ENCODE results near the gene ATG2A. TPM values are rescaled to one million over a fixed set of nuclear protein-coding genes. Genes with fewer than 3 reads are reported as not detected.
A peak's percentile ranks its signal among the peaks of the same experiment; 100 is the strongest.

Gene ATG2A
- total RNA-seq, 1 donor from 2014 or later, result 21.4 TPM

DNA sequence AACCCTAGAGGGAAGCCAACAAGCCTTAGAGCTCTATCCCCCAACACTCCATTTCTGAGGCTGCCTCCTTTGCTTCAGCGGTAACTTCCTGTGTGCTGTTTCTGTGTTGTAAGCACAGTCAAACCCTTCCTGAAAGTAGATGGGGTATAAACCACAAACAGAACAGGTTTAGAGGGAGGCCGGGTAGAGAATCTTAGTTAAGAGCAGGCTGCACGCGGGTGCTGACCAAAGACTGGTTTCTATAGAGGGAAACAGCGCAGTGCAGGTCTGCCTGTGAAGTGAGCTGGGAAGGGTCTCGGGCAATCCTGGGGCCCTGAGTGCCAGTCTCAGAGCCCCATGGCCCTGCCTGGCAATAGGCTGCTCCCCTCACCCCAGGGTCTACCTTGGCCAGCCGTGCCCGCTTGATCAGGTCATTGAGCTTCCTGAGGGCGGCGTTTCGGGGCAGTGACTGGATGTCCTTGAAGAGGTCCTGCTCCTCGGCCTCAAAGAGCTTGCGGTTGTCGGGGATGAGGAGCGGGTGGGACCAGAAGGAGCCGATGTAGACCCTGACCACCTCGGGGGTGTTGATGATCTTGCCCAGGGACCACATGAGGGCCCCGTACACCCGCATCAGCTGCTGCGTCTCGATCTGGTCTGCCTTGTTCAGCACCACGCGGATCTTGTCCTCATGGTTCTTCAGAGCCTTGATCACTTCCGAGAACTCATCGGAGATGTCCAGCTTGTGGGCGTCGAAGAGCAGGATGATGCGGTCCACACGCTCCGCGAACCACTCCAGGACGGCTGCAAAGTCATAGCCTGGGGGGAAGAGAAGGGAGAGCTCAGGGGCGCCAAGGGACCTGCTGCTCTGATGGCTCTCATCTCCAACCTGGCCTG lies 57.2 kb downstream of the ATG2A start:
- peaks cover 12% of the 10 kb centered on the region for H3K36me3 Mint-ChIP-seq (ENCODE audit: low read depth, unreplicated experiment)
- no peaks in the 10 kb centered on the region for H3K27me3 Mint-ChIP-seq (ENCODE audit: low read depth, unreplicated experiment)
- Histone ChIP-seq H3K27ac (ENCODE audit: low read depth, low read length) (no peak overlapping the region), H3K27me3 (ENCODE audit: insufficient read depth, low read length) (no peaks in the 10 kb centered on the region), H3K79me2 (ENCODE audit: insufficient read depth, low read length) (peaks cover 83% of the 10 kb centered on the region), H4K20me1 (ENCODE audit: insufficient read depth, low read length) (peaks cover 37% of the 10 kb centered on the region), H3K4me2 (ENCODE audit: low read length) (no peak overlapping the region), H2AFZ (ENCODE audit: low read depth, low read length) (no peak overlapping the region), H3K4me3 (ENCODE audit: insufficient read depth, low read depth, low read length) (no peak overlapping the region), H3K36me3 (ENCODE audit: insufficient read depth, low read length) (peaks cover 9% of the 10 kb centered on the region), H3K9me3 (ENCODE audit: insufficient read depth, low read depth, low read length) (no peaks in the 10 kb centered on the region), H3K4me1 (ENCODE audit: insufficient read depth, low read length) (peaks cover 52% of the 10 kb centered on the region), H3K9ac (ENCODE audit: low read length) (no peak overlapping the region)
- H3K4me1 Mint-ChIP-seq (ENCODE audit: low read depth, unreplicated experiment), result peaks cover 32% of the 10 kb centered on the region
- TF ChIP-seq, protein P1, sequence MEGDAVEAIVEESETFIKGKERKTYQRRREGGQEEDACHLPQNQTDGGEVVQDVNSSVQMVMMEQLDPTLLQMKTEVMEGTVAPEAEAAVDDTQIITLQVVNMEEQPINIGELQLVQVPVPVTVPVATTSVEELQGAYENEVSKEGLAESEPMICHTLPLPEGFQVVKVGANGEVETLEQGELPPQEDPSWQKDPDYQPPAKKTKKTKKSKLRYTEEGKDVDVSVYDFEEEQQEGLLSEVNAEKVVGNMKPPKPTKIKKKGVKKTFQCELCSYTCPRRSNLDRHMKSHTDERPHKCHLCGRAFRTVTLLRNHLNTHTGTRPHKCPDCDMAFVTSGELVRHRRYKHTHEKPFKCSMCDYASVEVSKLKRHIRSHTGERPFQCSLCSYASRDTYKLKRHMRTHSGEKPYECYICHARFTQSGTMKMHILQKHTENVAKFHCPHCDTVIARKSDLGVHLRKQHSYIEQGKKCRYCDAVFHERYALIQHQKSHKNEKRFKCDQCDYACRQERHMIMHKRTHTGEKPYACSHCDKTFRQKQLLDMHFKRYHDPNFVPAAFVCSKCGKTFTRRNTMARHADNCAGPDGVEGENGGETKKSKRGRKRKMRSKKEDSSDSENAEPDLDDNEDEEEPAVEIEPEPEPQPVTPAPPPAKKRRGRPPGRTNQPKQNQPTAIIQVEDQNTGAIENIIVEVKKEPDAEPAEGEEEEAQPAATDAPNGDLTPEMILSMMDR (IDR thresholded peaks at IDR 0.05; ENCODE audit: insufficient read depth, low read depth, low read length), result no peak
- no peak for TF ChIP-seq EZH2 (IDR thresholded peaks at IDR 0.05; ENCODE audit: insufficient read depth, low read length)
- no peaks in the 10 kb centered on the region for H3K9me3 Mint-ChIP-seq (ENCODE audit: unreplicated experiment)
- peak overlapping the region; percentile 62 for H3K27ac Mint-ChIP-seq (ENCODE audit: unreplicated experiment)
- FAIRE-seq (no peak), DNase-seq (ENCODE audit: low read depth) (no peak)
- H3K4me3 Mint-ChIP-seq (ENCODE audit: unreplicated experiment), result no peak overlapping the region

DNA sequence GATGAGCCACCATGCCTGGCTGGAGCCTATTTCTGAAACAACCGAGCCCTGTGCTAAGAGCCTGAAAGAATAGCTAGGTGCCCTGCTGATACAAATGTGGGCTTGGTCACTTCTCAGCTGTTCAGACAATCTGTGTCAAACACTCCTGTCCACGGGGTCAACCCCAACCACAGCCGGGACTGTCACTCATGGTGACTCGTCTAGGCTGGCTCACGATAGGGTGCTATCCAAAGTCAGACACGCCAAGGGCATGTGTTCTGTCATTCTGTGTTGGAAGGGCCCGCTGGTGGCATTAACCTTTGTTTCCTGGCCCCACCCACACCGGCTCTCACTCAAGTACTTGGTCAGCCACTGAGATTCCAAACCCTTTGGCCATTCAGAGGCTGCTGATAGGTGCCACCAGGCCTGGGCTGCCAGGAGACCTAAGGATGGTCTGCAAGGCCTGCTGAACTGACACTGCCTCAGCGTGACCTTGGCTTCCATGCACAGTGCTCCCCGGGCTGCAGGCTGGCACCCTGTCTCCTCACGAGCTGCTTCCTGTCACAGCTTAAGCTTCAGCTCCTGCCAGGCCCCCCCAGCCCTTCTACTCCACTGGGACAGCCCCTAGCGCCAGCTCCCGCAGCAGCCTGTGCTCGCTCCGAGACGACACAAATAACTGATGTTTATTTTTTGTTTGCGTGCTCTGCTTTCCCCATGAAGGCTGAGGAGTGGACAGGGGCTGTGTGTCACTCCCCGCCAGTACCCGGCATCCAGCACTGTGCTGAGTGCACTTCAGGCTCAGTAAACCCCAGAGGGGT lies 58.3 kb downstream of the ATG2A start:
- H3K27ac ChIP-seq (ENCODE audit: low read depth, low read length), result no peak overlapping the region

More for the DNA sequence above, 58.3 kb downstream of the ATG2A start:
- no peak overlapping the region for H3K4me2 ChIP-seq (ENCODE audit: low read length)
- H3K79me2 ChIP-seq (ENCODE audit: insufficient read depth, low read length), result peaks cover 83% of the 10 kb centered on the region
- H4K20me1 ChIP-seq (ENCODE audit: insufficient read depth, low read length), result peaks cover 30% of the 10 kb centered on the region
- no peak overlapping the region for H3K9ac ChIP-seq (ENCODE audit: low read length)
- no peak overlapping the region for H3K4me3 Mint-ChIP-seq (ENCODE audit: unreplicated experiment)
- H3K4me3 ChIP-seq (ENCODE audit: insufficient read depth, low read depth, low read length), result no peak overlapping the region
- DNase-seq (ENCODE audit: low read depth), result no peak
- H3K4me1 ChIP-seq (ENCODE audit: insufficient read depth, low read length), result peaks cover 48% of the 10 kb centered on the region
- no peaks in the 10 kb centered on the region for H3K27me3 ChIP-seq (ENCODE audit: insufficient read depth, low read length)
- H3K36me3 ChIP-seq (ENCODE audit: insufficient read depth, low read length), result peaks cover 9% of the 10 kb centered on the region
- FAIRE-seq, result no peak
- no peaks in the 10 kb centered on the region for H3K9me3 Mint-ChIP-seq (ENCODE audit: unreplicated experiment)
- H3K27ac Mint-ChIP-seq (ENCODE audit: unreplicated experiment), result no peak overlapping the region
- peaks cover 14% of the 10 kb centered on the region for H3K36me3 Mint-ChIP-seq (ENCODE audit: low read depth, unreplicated experiment)
- no peaks in the 10 kb centered on the region for H3K9me3 ChIP-seq (ENCODE audit: insufficient read depth, low read depth, low read length)
- H3K27me3 Mint-ChIP-seq (ENCODE audit: low read depth, unreplicated experiment), result no peaks in the 10 kb centered on the region
- TF ChIP-seq, protein P1 (IDR thresholded peaks at IDR 0.05; ENCODE audit: insufficient read depth, low read depth, low read length), result no peak
- no peak for TF ChIP-seq EZH2 (IDR thresholded peaks at IDR 0.05; ENCODE audit: insufficient read depth, low read length)
- no peak overlapping the region for H2AFZ ChIP-seq (ENCODE audit: low read depth, low read length)
- H3K4me1 Mint-ChIP-seq (ENCODE audit: low read depth, unreplicated experiment), result peaks cover 31% of the 10 kb centered on the region

Measured in astrocyte (in vitro differentiated cells and primary cell).